COLO668 (cell line): ENCODE measurements around the gene GMPPA.

Source experiments
- DNase-seq: peaks from one replicate; lab custom pipeline; 2025; ENCODE audit not compliant: unreplicated experiment; lab: John Stamatoyannopoulos, UW

The GMPPA gene

GRCh38 chr2:219484343-219485200 lies 14.1 kb upstream of the GMPPA start:
- peak; percentile 28 for DNase-seq

GRCh38 chr2:219485201-219485580 lies 13.5 kb upstream of the GMPPA start:
- no peak for DNase-seq

- DNase-seq = peak; percentile 14
Observed at GRCh38 chr2:219486380-219486959, 12.2 kb upstream of the GMPPA start.

GRCh38 chr2:219488149-219488843 lies 10.4 kb upstream of the GMPPA start:
- no peak for DNase-seq

- no peak for DNase-seq
Observed at GRCh38 chr2:219488844-219489194, 9.9 kb upstream of the GMPPA start.

GRCh38 chr2:219489315-219489714 lies 9.4 kb upstream of the GMPPA start:
- no peak for DNase-seq

GRCh38 chr2:219490186-219490585 lies 8.5 kb upstream of the GMPPA start:
- no peak for DNase-seq

GRCh38 chr2:219490600-219491130 lies 8.0 kb upstream of the GMPPA start:
- DNase-seq = peak; percentile 36

GRCh38 chr2:219491278-219491963 lies 7.3 kb upstream of the GMPPA start:
- DNase-seq = no peak

- DNase-seq = no peak
Observed at GRCh38 chr2:219492575-219492974, 6.1 kb upstream of the GMPPA start.

- DNase-seq = no peak
Observed at GRCh38 chr2:219493086-219493485, 5.6 kb upstream of the GMPPA start.

- DNase-seq = no peak
Observed at GRCh38 chr2:219494952-219495530, 3.6 kb upstream of the GMPPA start.

- peak; percentile 44 for DNase-seq
Observed at GRCh38 chr2:219495531-219496122, 3.1 kb upstream of the GMPPA start.

GRCh38 chr2:219496247-219496824 lies 2.4 kb upstream of the GMPPA start:
- no peak for DNase-seq

GRCh38 chr2:219496825-219497494 lies 1.7 kb upstream of the GMPPA start:
- DNase-seq = peak; percentile 23

- DNase-seq = peak; percentile 66
Observed at GRCh38 chr2:219497495-219498279, 1.0 kb upstream of the GMPPA start.

GRCh38 chr2:219499058-219499307 lies 292 bp downstream of the GMPPA start:
- DNase-seq = no peak

- no peak for DNase-seq
Observed at GRCh38 chr2:219499555-219499954, 864 bp downstream of the GMPPA start.

- DNase-seq = no peak
Observed at GRCh38 chr2:219500135-219500534, 1.4 kb downstream of the GMPPA start.
